HepG2 (cell line): Measurements from ENCODE around the gene BTN1A1. TPM values are rescaled to one million over a fixed set of nuclear protein-coding genes. Genes with fewer than 3 reads are reported as not detected.

Source experiments
- AKAP8 ChIP-seq: sonication (generic); formaldehyde crosslinking; IDR thresholded peaks from 2 replicates; pipeline ENCODE4 v1.5.1; 2020; ENCODE audit warnings: mild to moderate bottlenecking, missing genetic modification reagents
- BCL6 ChIP-seq: IDR thresholded peaks from 2 replicates; pipeline ENCODE4 v1.6.1; 2016; ENCODE audit warnings: missing genetic modification reagents, missing compliant biosample characterization
- FOXJ3 ChIP-seq: sonication (generic); formaldehyde crosslinking; IDR thresholded peaks from 2 replicates; pipeline ENCODE4 v1.4.0; 2020; ENCODE audit warnings: missing genetic modification reagents, mild to moderate bottlenecking, borderline replicate concordance
- HDAC1 ChIP-seq: sonication (generic); formaldehyde crosslinking; IDR thresholded peaks from 2 replicates; pipeline ENCODE4 v1.5.1; 2020; ENCODE audit warnings: mild to moderate bottlenecking, missing genetic modification reagents
- HDAC2 ChIP-seq: sonication (generic); formaldehyde crosslinking; IDR thresholded peaks from 2 replicates; pipeline ENCODE4 v1.4.0; 2020; ENCODE audit warnings: missing genetic modification reagents
- HNRNPL ChIP-seq: fragments of 200-400 bp; formaldehyde crosslinking; IDR thresholded peaks from 2 replicates; pipeline ENCODE4 v1.6.1; 2017; ENCODE audit warnings: mild to moderate bottlenecking, low read depth, low read length
- KDM5A ChIP-seq: fragments of 200-600 bp; sonication (generic); IDR thresholded peaks from 2 replicates; pipeline ENCODE4 v1.7.0; 2018; ENCODE audit warnings: antibody characterized with exemption, mild to moderate bottlenecking, low read length, borderline replicate concordance
- KMT2A ChIP-seq: sonication (generic); formaldehyde crosslinking; IDR thresholded peaks from 2 replicates; pipeline ENCODE4 v1.4.0; 2020; ENCODE audit warnings: missing genetic modification reagents
- NFE2L2 ChIP-seq: fragments of 150-350 bp; IDR thresholded peaks from 2 replicates; pipeline ENCODE4 v1.6.1; 2014; ENCODE audit warnings: low read length
- PHF21A ChIP-seq: sonication (generic); formaldehyde crosslinking; IDR thresholded peaks from 2 replicates; pipeline ENCODE4 v1.5.0; 2020; ENCODE audit warnings: mild to moderate bottlenecking, missing genetic modification reagents
- POLR2AphosphoS5 ChIP-seq: IDR thresholded peaks from 2 replicates; pipeline ENCODE4 v1.6.1; 2012; ENCODE audit warnings: low read depth, low read length
- RFX3 ChIP-seq: IDR thresholded peaks from 2 replicates; pipeline ENCODE4 v1.6.1; 2016; ENCODE audit warnings: missing biosample characterization, missing genetic modification reagents
- SALL1 ChIP-seq: sonication (generic); formaldehyde crosslinking; IDR thresholded peaks from 2 replicates; pipeline ENCODE4 v1.8.0; 2022; ENCODE audit warnings: mild to moderate bottlenecking, missing genetic modification reagents
- SIN3A ChIP-seq: IDR thresholded peaks from 2 replicates; pipeline ENCODE4 v1.6.1; 2011; ENCODE audit warnings: low read depth, mild to moderate bottlenecking, control low read depth, low read length, borderline replicate concordance
- SP4 ChIP-seq: sonication (generic); formaldehyde crosslinking; IDR thresholded peaks from 2 replicates; pipeline ENCODE4 v1.8.1; 2023; ENCODE audit warnings: mild to moderate bottlenecking, missing genetic modification reagents
- USF2 ChIP-seq, 2 experiments: sonication (generic) in 1 of 2; formaldehyde crosslinking in 1 of 2; IDR thresholded peaks; 2 replicates each; pipeline versions ENCODE4 v1.5.1 to v1.6.1; 2011 to 2020; ENCODE audit warnings: borderline replicate concordance in 1 of 2, low read depth in 1 of 2, low read length in 1 of 2, mild to moderate bottlenecking in 1 of 2, missing genetic modification reagents in 1 of 2, moderate library complexity in 1 of 2
- ZBTB43 ChIP-seq: sonication (generic); formaldehyde crosslinking; conservative IDR thresholded peaks from 2 replicates; pipeline ENCODE4 v1.4.0; 2020; ENCODE audit warnings: missing genetic modification reagents
- ZKSCAN8 ChIP-seq: IDR thresholded peaks from 2 replicates; pipeline ENCODE4 v1.6.1; 2016; ENCODE audit warnings: borderline replicate concordance, missing genetic modification reagents, missing compliant biosample characterization
- ZNF501 ChIP-seq: sonication (generic); formaldehyde crosslinking; IDR thresholded peaks from 2 replicates; pipeline ENCODE4 v1.5.1; 2020; ENCODE audit warnings: mild to moderate bottlenecking, moderate library complexity, missing genetic modification reagents
- polyA plus RNA-seq, 8 experiments: library from polyadenylated mRNA; depleted of rRNA in 3 of 8; stranded (reverse) in 7 of 8; unstranded in 1 of 8; fragments of >200 nt; fragmentation: Illumina TruSeq in 4 of 8; extraction: Trizol in 4 of 8; gene quantifications; 2 replicates each; pipeline versions ENCODE4 v1.2.1 to v1.2.3, GENCODE V29; 2011 to 2016; ENCODE audit warnings: low read depth in 4 of 8, missing spikeins in 1 of 8, mixed read lengths in 1 of 8; ENCODE audit not compliant: insufficient read depth in 1 of 8
- total RNA-seq, 5 experiments: library from RNA; depleted of rRNA; stranded (reverse); fragments of >200 nt; fragmentation: Illumina TruSeq; extraction: Trizol; gene quantifications; 2 replicates each; pipeline ENCODE4 v1.2.3, GENCODE V29; 2016; ENCODE audit warnings: low read depth in 1 of 5
- TF ChIP-seq, protein P1 (sequence below): sonication (generic); formaldehyde crosslinking; IDR thresholded peaks from 2 replicates; pipeline ENCODE4 v1.5.0; 2020; ENCODE audit warnings: missing genetic modification reagents
- TF ChIP-seq, protein P2 (sequence below): sonication (generic); formaldehyde crosslinking; conservative IDR thresholded peaks from 2 replicates; pipeline ENCODE4 v1.4.0; 2020; ENCODE audit warnings: missing genetic modification reagents
- TF ChIP-seq, protein P3 (sequence below): IDR thresholded peaks from 2 replicates; pipeline ENCODE4 v1.6.1; 2016; ENCODE audit warnings: control low read depth

The BTN1A1 gene
- total and polyA plus RNA-seq, 2 of the 13 experiments (the other 11 are each of a cell fraction or from before 2014, with no cell fraction given) = 0.04 TPM; not detected in 1

DNA sequence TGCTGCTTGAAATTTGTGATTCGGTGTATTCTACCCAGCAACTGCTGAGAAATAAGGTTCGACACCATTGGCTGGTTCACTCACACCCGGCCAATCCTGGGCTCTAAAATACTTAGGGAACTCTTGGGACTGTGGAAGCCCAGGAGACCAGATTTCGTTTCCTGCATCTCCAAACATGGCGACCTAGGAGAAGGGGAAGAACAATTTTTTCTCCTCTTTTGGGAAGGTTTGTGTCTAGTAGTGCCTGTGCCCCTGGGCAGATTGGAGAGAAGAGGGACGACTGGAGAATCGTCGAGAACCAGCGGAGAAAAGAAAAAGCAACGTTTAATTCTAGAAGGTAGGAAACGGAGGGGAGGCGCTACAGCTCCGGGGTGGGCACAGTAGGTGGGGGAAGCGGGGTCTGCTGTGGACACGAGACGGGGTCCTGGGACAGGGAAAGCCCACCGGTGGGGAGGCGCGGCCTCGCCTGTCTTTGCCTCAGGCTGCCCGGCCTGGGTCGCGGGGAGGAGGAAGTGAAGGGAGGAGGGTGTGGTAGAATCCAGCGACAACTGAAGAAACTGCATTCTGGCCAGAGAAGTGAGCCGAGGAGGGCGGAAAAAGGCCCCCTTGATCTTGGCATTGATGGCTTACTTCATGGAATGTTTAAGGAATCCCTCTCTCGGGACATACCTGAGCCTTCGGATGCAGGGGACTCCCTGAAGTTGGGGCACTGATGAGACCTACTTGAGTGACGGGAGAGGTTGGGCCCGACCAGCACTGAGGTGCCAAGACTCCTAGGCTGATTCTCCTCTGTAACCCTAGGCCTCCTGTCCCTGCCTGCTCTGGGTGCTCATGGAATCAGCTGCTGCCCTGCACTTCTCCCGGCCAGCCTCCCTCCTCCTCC lies 42.1 kb upstream of the BTN1A1 start, which contains the start of gene BTN2A1 (continued):
- 0 out of 2 replicates have a peak, but pooled peaks have one; percentile 9 for TF ChIP-seq KMT2A (CRISPR knock-in tag)
- TF ChIP-seq HDAC2 (CRISPR knock-in tag) = no peak
- TF ChIP-seq RFX3 (CRISPR knock-in tag) = no peak
- TF ChIP-seq ZKSCAN8 (CRISPR knock-in tag) = no peak
- TF ChIP-seq FOXJ3 (CRISPR knock-in tag) = no peak
- no peak for TF ChIP-seq USF2 (IDR thresholded peaks at IDR 0.05; ENCODE audit: low read depth, low read length)
- no peak for TF ChIP-seq USF2 (CRISPR knock-in tag; IDR thresholded peaks at IDR 0.05; ENCODE audit: borderline replicate concordance)
- TF ChIP-seq NFE2L2 = no peak
- peak; percentile 68 for TF ChIP-seq ZNF501 (CRISPR knock-in tag)
- TF ChIP-seq PHF21A (CRISPR knock-in tag) = no peak
- TF ChIP-seq BCL6 (CRISPR knock-in tag) = no peak
- TF ChIP-seq, protein P1, sequence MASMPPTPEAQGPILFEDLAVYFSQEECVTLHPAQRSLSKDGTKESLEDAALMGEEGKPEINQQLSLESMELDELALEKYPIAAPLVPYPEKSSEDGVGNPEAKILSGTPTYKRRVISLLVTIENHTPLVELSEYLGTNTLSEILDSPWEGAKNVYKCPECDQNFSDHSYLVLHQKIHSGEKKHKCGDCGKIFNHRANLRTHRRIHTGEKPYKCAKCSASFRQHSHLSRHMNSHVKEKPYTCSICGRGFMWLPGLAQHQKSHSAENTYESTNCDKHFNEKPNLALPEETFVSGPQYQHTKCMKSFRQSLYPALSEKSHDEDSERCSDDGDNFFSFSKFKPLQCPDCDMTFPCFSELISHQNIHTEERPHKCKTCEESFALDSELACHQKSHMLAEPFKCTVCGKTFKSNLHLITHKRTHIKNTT = no peak
- TF ChIP-seq HNRNPL = 0 out of 2 replicates have a peak, but pooled peaks have one; percentile 15
- no peak for TF ChIP-seq AKAP8
- peak; percentile 33; the same call in 1 of the 2 replicates for TF ChIP-seq HDAC1
- no peak for TF ChIP-seq SP4
- TF ChIP-seq, protein P2, sequence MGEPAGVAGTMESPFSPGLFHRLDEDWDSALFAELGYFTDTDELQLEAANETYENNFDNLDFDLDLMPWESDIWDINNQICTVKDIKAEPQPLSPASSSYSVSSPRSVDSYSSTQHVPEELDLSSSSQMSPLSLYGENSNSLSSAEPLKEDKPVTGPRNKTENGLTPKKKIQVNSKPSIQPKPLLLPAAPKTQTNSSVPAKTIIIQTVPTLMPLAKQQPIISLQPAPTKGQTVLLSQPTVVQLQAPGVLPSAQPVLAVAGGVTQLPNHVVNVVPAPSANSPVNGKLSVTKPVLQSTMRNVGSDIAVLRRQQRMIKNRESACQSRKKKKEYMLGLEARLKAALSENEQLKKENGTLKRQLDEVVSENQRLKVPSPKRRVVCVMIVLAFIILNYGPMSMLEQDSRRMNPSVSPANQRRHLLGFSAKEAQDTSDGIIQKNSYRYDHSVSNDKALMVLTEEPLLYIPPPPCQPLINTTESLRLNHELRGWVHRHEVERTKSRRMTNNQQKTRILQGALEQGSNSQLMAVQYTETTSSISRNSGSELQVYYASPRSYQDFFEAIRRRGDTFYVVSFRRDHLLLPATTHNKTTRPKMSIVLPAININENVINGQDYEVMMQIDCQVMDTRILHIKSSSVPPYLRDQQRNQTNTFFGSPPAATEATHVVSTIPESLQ (CRISPR knock-in tag) = no peak
- 0 out of 2 replicates have a peak, but pooled peaks have one; percentile 53 for TF ChIP-seq SIN3A
- TF ChIP-seq KDM5A = 0 out of 2 replicates have a peak, but pooled peaks have one; percentile 37
- TF ChIP-seq POLR2AphosphoS5 = peak; percentile 83
- peak; percentile 47; the same call in 1 of the 2 replicates for TF ChIP-seq SALL1 (CRISPR knock-in tag)
- TF ChIP-seq ZBTB43 (CRISPR knock-in tag) = no peak; the same call in 1 of the 2 replicates
- TF ChIP-seq, protein P3, sequence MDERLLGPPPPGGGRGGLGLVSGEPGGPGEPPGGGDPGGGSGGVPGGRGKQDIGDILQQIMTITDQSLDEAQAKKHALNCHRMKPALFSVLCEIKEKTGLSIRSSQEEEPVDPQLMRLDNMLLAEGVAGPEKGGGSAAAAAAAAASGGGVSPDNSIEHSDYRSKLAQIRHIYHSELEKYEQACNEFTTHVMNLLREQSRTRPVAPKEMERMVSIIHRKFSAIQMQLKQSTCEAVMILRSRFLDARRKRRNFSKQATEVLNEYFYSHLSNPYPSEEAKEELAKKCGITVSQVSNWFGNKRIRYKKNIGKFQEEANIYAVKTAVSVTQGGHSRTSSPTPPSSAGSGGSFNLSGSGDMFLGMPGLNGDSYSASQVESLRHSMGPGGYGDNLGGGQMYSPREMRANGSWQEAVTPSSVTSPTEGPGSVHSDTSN (CRISPR knock-in tag) = no peak
